SK-N-SH treated with all-trans-retinoic acid at 6 μM for 48 hours (cell line): Measurements from ENCODE around the gene FOXJ3.

Source experiments
- ATAC-seq: fragments of 200-7000 bp; cut with Tn5 transposase; 3 replicates; pipeline ENCODE4 v1.9.1; 2020; ENCODE audit warnings: mild to moderate bottlenecking, moderate library complexity
- ARNTL ChIP-seq: fragments of 450-650 bp; formaldehyde crosslinking; IDR thresholded peaks from 2 replicates; pipeline ENCODE4 v1.5.0; 2020; ENCODE audit warnings: low read depth, mild to moderate bottlenecking, moderate library complexity, borderline replicate concordance
- BACH2 ChIP-seq: fragments of 250-450 bp; sonication (Bioruptor Pico); IDR thresholded peaks from 2 replicates; pipeline ENCODE4 v1.9.0; 2021; ENCODE audit warnings: mild to moderate bottlenecking, borderline replicate concordance
- CREB5 ChIP-seq: fragments of 250-450 bp; sonication (Bioruptor Pico); IDR thresholded peaks from 2 replicates; pipeline ENCODE4 v1.5.1; 2020; ENCODE audit warnings: low read depth, mild to moderate bottlenecking, moderate library complexity
- CSRNP3 ChIP-seq: fragments of 250-450 bp; sonication (Bioruptor Pico); IDR thresholded peaks from 2 replicates; pipeline ENCODE4 v1.5.1; 2021; ENCODE audit warnings: mild to moderate bottlenecking, moderate library complexity
- ESRRG ChIP-seq: fragments of 250-450 bp; sonication (Bioruptor Pico); IDR thresholded peaks from 2 replicates; pipeline ENCODE4 v1.6.1; 2021; ENCODE audit warnings: mild to moderate bottlenecking
- GLIS3 ChIP-seq: fragments of 250-450 bp; sonication (Bioruptor Pico); IDR thresholded peaks from 2 replicates; pipeline ENCODE4 v1.5.0; 2020; ENCODE audit warnings: mild to moderate bottlenecking, moderate library complexity
- OSR1 ChIP-seq: fragments of 250-450 bp; sonication (Bioruptor Pico); IDR thresholded peaks from 2 replicates; pipeline ENCODE4 v1.8.0; 2022; ENCODE audit warnings: moderate library complexity, mild to moderate bottlenecking, inconsistent platforms
- PATZ1 ChIP-seq: fragments of 250-450 bp; sonication (Bioruptor Pico); IDR thresholded peaks from 2 replicates; pipeline ENCODE4 v1.8.0; 2020; ENCODE audit warnings: mild to moderate bottlenecking, moderate library complexity, borderline replicate concordance
- POU6F1 ChIP-seq: fragments of 250-450 bp; sonication (Bioruptor Pico); IDR thresholded peaks from 2 replicates; pipeline ENCODE4 v1.8.0; 2021; ENCODE audit warnings: low read depth, mild to moderate bottlenecking, moderate library complexity, borderline replicate concordance
- RARB ChIP-seq: fragments of 250-450 bp; sonication (Bioruptor Pico); IDR thresholded peaks from 2 replicates; pipeline ENCODE4 v1.8.0; 2021; ENCODE audit warnings: mild to moderate bottlenecking, moderate library complexity
- SNAI2 ChIP-seq: fragments of 250-450 bp; sonication (Bioruptor Pico); IDR thresholded peaks from 2 replicates; pipeline ENCODE4 v1.5.0; 2020; ENCODE audit warnings: mild to moderate bottlenecking, moderate library complexity
- TOX ChIP-seq: fragments of 250-450 bp; sonication (Bioruptor Pico); IDR thresholded peaks from 2 replicates; pipeline ENCODE4 v1.8.0; 2021; ENCODE audit warnings: mild to moderate bottlenecking, moderate library complexity, borderline replicate concordance
- TSHZ2 ChIP-seq: fragments of 250-450 bp; sonication (Bioruptor Pico); IDR thresholded peaks from 2 replicates; pipeline ENCODE4 v1.5.0; 2020; ENCODE audit warnings: mild to moderate bottlenecking, moderate library complexity
- ZFP3 ChIP-seq: fragments of 250-450 bp; sonication (Bioruptor Pico); IDR thresholded peaks from 2 replicates; pipeline ENCODE4 v1.5.0; 2020; ENCODE audit warnings: mild to moderate bottlenecking, moderate library complexity
- ZFP30 ChIP-seq: fragments of 450-650 bp; formaldehyde crosslinking; IDR thresholded peaks from 2 replicates; pipeline ENCODE4 v1.5.0; 2022; ENCODE audit warnings: mild to moderate bottlenecking, moderate library complexity
- ZNF565 ChIP-seq: fragments of 450-650 bp; formaldehyde crosslinking; conservative IDR thresholded peaks from 2 replicates; pipeline ENCODE4 v1.5.0; 2020; ENCODE audit warnings: low read depth, mild to moderate bottlenecking, moderate library complexity
- ZNF70 ChIP-seq: fragments of 450-650 bp; formaldehyde crosslinking; IDR thresholded peaks from 2 replicates; pipeline ENCODE4 v1.5.0; 2020; ENCODE audit warnings: mild to moderate bottlenecking, moderate library complexity
- ZNF8 ChIP-seq: fragments of 450-650 bp; formaldehyde crosslinking; IDR thresholded peaks from 2 replicates; pipeline ENCODE4 v1.5.0; 2020; ENCODE audit warnings: mild to moderate bottlenecking, moderate library complexity

Gene FOXJ3

GRCh38 chr1:42153624-42154023 is 181.4 kb downstream of the FOXJ3 start (continued):
- no peak for TF ChIP-seq PATZ1 (CRISPR knock-in tag)

- no peak for ATAC-seq
- TF ChIP-seq ZNF8 (CRISPR knock-in tag) (no peak), ZFP30 (CRISPR knock-in tag) (no peak), ZNF565 (CRISPR knock-in tag) (no peak), PATZ1 (CRISPR knock-in tag) (no peak), GLIS3 (CRISPR knock-in tag) (no peak), ESRRG (no peak), POU6F1 (CRISPR knock-in tag) (no peak), TOX (CRISPR knock-in tag) (no peak), RARB (CRISPR knock-in tag) (no peak), ARNTL (CRISPR knock-in tag) (no peak)
Observed at GRCh38 chr1:42152907-42153600, 182.0 kb downstream of the FOXJ3 start, which contains the start of gene GUCA2B. Gene GUCA2B (plus strand): TSS chr1:42153410. CDS start chr1:42153451, 41 bp downstream.

GRCh38 chr1:42152119-42152518 is 182.9 kb downstream of the FOXJ3 start:
- ATAC-seq, result no peak

More at GRCh38 chr1:42152119-42152518, 182.9 kb downstream of the FOXJ3 start:
- TF ChIP-seq POU6F1 (CRISPR knock-in tag) (no peak), ZNF70 (no peak), CSRNP3 (no peak), SNAI2 (no peak), BACH2 (CRISPR knock-in tag) (no peak), OSR1 (CRISPR knock-in tag) (no peak), PATZ1 (CRISPR knock-in tag) (no peak), TOX (CRISPR knock-in tag) (no peak), TSHZ2 (CRISPR knock-in tag) (no peak), ZFP3 (CRISPR knock-in tag) (no peak), ZFP30 (CRISPR knock-in tag) (no peak), ZNF8 (CRISPR knock-in tag) (no peak), CREB5 (no peak)
